ENCODE results near the gene CALCB. TPM values are rescaled to one million over a fixed set of nuclear protein-coding genes. Genes with fewer than 3 reads are reported as not detected.
"Not testable (repeated sequence)": the region's sequence is repeated elsewhere in the genome, so short reads cannot be mapped to it uniquely, and the experiment has no call there.

Gene CALCB, protein sequence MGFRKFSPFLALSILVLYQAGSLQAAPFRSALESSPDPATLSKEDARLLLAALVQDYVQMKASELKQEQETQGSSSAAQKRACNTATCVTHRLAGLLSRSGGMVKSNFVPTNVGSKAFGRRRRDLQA
- polyA plus RNA-seq (2012; ENCODE audit: missing spikeins), result not detected

- FAIRE-seq (no peak), DNase-seq (ENCODE audit: insufficient read length) (no peak)
- TF ChIP-seq TAF1 (IDR thresholded peaks at IDR 0.05; ENCODE audit: borderline replicate concordance, low read depth, low read length) (no peak), POLR2A (IDR thresholded peaks at IDR 0.05; ENCODE audit: low read depth, low read length) (no peak), POLR2AphosphoS5 (IDR thresholded peaks at IDR 0.05; ENCODE audit: low read depth, low read length) (no peak)
Observed at GRCh38 chr11:15073361-15074205, at the start of gene CALCB. CALCB (plus strand) TSS chr11:15073593; CDS start chr11:15074719, 1,126 bp downstream.

- DNase-seq (ENCODE audit: insufficient read length) (no peak), FAIRE-seq (no peak)
- TF ChIP-seq POLR2A (IDR thresholded peaks at IDR 0.05; ENCODE audit: low read depth, low read length) (no peak), POLR2AphosphoS5 (IDR thresholded peaks at IDR 0.05; ENCODE audit: low read depth, low read length) (no peak), TAF1 (IDR thresholded peaks at IDR 0.05; ENCODE audit: borderline replicate concordance, low read depth, low read length) (no peak)
Observed at GRCh38 chr11:15027011-15027410, 46.4 kb upstream of the CALCB start.

GRCh38 chr11:15027956-15028355 is 45.4 kb upstream of the CALCB start:
- DNase-seq (ENCODE audit: insufficient read length), result no peak
- no peak for TF ChIP-seq POLR2AphosphoS5 (IDR thresholded peaks at IDR 0.05; ENCODE audit: low read depth, low read length)
- no peak for TF ChIP-seq TAF1 (IDR thresholded peaks at IDR 0.05; ENCODE audit: borderline replicate concordance, low read depth, low read length)
- no peak for TF ChIP-seq POLR2A (IDR thresholded peaks at IDR 0.05; ENCODE audit: low read depth, low read length)
- no peak for FAIRE-seq

DNA sequence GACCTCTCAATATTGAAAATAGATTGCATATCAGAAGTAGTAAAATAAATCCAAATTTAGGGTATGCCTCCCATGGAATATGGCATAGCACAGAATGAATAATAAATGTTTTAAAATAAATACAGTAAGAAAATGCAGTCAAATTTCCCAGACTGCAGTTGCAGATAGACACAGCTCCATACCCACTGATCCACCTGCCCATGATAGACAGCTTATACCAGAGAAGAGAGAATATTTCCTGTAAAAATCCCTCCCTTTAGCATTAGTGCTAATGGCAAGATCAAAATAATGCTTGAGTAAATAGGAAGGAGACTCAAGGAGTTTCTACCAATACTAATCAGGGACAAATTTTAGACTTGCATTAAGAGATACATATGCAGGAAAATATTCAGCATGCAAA is 45.0 kb upstream of the CALCB start:
- FAIRE-seq (no peak), DNase-seq (ENCODE audit: insufficient read length) (no peak)
- TF ChIP-seq POLR2A (IDR thresholded peaks at IDR 0.05; ENCODE audit: low read depth, low read length) (no peak), TAF1 (IDR thresholded peaks at IDR 0.05; ENCODE audit: borderline replicate concordance, low read depth, low read length) (no peak), POLR2AphosphoS5 (IDR thresholded peaks at IDR 0.05; ENCODE audit: low read depth, low read length) (no peak)

DNA sequence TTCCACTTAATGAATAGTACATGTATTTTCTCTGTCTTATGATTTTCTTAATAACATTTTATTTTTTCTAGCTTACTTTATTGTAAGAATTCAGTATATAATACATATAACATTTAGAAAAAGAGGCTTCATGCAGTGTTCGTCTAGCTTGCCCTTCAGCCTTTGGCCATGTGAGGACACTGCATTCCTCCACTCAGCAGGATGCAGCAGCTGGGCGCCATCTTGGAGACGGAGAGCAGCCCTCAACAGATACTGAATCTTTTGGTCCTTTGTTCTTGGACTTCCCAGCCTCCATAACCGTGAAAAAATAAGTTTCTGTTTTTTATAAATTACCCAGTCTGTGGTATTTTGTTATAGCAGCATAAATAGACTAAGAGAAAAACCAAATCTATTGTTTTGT is 41.4 kb upstream of the CALCB start:
- FAIRE-seq, result peak; percentile 40
- DNase-seq (ENCODE audit: insufficient read length), result not testable (repeated sequence)

DNA sequence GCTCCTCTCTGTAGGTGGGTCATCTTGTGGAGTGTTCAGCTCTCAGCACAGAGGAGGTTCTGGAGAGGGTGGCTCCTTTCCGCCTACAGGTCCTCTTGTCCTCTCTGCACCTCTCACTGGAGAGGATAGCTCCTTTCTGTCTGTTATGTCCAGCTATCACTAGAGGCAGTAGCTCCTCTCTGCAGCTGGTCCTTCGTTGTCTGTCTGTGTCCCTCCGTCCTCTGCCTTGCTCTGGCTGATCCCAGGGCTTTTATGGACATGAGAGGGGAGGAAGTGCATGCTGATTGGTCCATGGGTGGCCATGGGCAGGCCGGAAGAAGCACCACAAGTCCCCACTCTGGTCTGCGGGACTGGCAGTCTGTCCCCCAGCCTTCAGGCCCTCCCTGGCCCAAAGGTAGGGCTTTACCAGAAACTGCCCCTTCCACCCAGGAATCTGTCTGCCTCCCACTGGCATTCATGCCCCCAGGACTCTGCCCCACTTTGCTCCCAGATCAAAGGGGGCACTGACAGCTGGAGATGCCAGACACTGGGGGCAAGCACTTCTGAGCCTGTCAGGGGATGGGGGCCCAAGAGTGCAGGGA is 38.6 kb upstream of the CALCB start:
- DNase-seq (ENCODE audit: insufficient read length) (no peak), FAIRE-seq (no peak)
- TF ChIP-seq POLR2AphosphoS5 (IDR thresholded peaks at IDR 0.05; ENCODE audit: low read depth, low read length) (no peak), POLR2A (IDR thresholded peaks at IDR 0.05; ENCODE audit: low read depth, low read length) (no peak), TAF1 (IDR thresholded peaks at IDR 0.05; ENCODE audit: borderline replicate concordance, low read depth, low read length) (no peak)

DNA sequence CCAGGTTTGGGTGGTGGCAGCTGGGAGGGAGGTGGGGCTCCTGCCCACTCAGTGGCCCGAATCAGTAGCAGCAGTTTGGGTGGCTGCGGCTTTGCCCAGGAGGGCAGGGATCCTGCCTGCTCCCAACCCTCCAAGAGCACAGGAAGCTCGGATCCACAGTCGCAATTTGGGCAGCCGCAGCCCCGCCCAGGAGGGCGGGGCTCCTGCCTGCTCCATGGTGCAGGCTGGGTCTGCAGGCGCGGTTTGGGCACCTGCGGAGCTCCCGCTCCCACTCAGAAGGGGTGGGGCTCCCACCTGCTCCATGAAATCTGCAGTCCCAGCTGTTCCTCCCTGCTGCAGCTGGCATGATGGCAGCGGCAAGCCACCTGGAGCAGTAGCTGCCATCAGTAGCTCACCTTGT is 38.1 kb upstream of the CALCB start:
- FAIRE-seq, result no peak
- no peak for TF ChIP-seq POLR2AphosphoS5 (IDR thresholded peaks at IDR 0.05; ENCODE audit: low read depth, low read length)
- TF ChIP-seq POLR2A (IDR thresholded peaks at IDR 0.05; ENCODE audit: low read depth, low read length), result no peak
- no peak for TF ChIP-seq TAF1 (IDR thresholded peaks at IDR 0.05; ENCODE audit: borderline replicate concordance, low read depth, low read length)
- no peak for DNase-seq (ENCODE audit: insufficient read length)

DNA sequence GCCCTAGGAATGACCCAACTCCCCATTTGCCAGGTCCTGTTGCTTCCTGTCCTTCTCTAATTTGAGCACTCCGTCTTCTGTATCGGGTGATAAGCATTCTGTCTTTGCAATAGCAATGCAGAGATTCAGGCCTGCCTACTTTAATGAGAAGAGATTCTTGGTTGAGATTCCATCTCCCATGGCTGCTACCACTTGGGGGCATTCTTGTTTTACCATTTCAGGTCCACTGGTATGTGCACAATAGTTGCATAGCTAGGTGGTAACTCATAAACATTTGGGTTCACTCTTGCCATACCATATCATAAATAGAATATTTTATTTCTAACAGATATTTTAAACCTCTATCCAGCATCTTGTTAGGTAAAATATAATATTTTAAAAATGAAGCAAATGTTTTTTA is 34.4 kb upstream of the CALCB start:
- FAIRE-seq (peak; percentile 30), DNase-seq (ENCODE audit: insufficient read length) (no peak)
- TF ChIP-seq POLR2A (IDR thresholded peaks at IDR 0.05; ENCODE audit: low read depth, low read length), result no peak
- TF ChIP-seq TAF1 (IDR thresholded peaks at IDR 0.05; ENCODE audit: borderline replicate concordance, low read depth, low read length), result no peak
- no peak for TF ChIP-seq POLR2AphosphoS5 (IDR thresholded peaks at IDR 0.05; ENCODE audit: low read depth, low read length)

- no peak for FAIRE-seq
- TF ChIP-seq TAF1 (IDR thresholded peaks at IDR 0.05; ENCODE audit: borderline replicate concordance, low read depth, low read length), result no peak
- no peak for TF ChIP-seq POLR2AphosphoS5 (IDR thresholded peaks at IDR 0.05; ENCODE audit: low read depth, low read length)
- TF ChIP-seq POLR2A (IDR thresholded peaks at IDR 0.05; ENCODE audit: low read depth, low read length), result no peak
- no peak for DNase-seq (ENCODE audit: insufficient read length)
Observed at GRCh38 chr11:15045209-15045608, 28.2 kb upstream of the CALCB start.

DNA sequence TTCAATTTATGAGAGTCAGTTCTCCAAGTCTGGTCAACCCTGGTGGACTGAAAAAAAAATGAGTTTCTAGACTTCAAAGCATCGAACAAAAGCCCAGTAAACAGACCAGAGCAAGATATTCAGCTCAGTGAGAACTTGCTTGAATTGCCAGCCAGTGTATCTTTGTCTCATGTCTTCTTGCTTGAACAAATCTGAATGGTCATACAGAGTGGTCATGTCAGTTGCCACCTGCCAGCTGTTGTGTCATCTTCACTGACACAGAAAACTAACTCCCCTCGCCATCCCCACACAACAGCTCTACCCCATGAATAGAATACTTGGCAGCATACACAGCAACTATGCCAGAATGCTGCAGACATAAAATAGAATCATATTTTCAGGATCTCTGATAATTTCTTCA is 27.5 kb upstream of the CALCB start:
- FAIRE-seq (no peak), DNase-seq (ENCODE audit: insufficient read length) (no peak)
- TF ChIP-seq POLR2A (IDR thresholded peaks at IDR 0.05; ENCODE audit: low read depth, low read length) (no peak), TAF1 (IDR thresholded peaks at IDR 0.05; ENCODE audit: borderline replicate concordance, low read depth, low read length) (no peak)

DNA sequence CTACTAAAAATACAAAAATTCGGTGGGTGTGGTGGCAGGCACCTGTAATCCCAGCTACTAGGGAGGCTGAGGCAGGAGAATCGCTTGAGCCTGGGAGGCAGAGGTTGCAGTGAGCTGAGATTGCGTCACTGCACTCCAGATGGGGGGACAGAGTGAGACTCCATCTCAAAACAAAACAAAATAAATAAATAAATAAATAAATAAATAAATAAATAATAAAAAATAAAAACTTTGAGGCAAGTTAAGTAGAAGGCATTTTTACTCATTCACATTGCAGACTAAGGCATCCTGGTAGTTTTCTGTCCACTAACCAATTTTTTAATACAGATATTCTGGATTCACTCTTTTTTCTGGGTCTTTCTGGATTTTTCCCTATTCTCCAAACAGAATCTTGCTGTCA is 26.7 kb upstream of the CALCB start:
- not testable (repeated sequence) for FAIRE-seq; DNase-seq (ENCODE audit: insufficient read length)

GRCh38 chr11:15048616-15049015 is 24.8 kb upstream of the CALCB start:
- DNase-seq (ENCODE audit: insufficient read length) (no peak), FAIRE-seq (no peak)
- TF ChIP-seq POLR2AphosphoS5 (IDR thresholded peaks at IDR 0.05; ENCODE audit: low read depth, low read length) (no peak), TAF1 (IDR thresholded peaks at IDR 0.05; ENCODE audit: borderline replicate concordance, low read depth, low read length) (no peak), POLR2A (IDR thresholded peaks at IDR 0.05; ENCODE audit: low read depth, low read length) (no peak)

Data from GM12892 (cell line).